GM19023 (cell line): Measurements from ENCODE around the gene SMIM22.
A peak's percentile ranks its signal among the peaks of the same experiment; 100 is the strongest.

Source experiments
- ATAC-seq: cut with Tn5 transposase; IDR thresholded peaks from one replicate; pipeline ENCODE4 v1.9.1; 2021; ENCODE audit warnings: mild to moderate bottlenecking, moderate library complexity; ENCODE audit not compliant: unreplicated experiment

SMIM22 gene

GRCh38 chr16:4795181-4795827 lies at the start of gene SMIM22:
SMIM22 (plus strand) TSS chr16:4795369; CDS start chr16:4795735, 366 bp downstream.
- ATAC-seq: no peak

- no peak for ATAC-seq
Measured at GRCh38 chr16:4746215-4746614, 49.0 kb upstream of the SMIM22 start.

GRCh38 chr16:4746991-4747574 lies 48.1 kb upstream of the SMIM22 start:
- no peak for ATAC-seq

GRCh38 chr16:4747906-4748681 lies 47.1 kb upstream of the SMIM22 start:
- ATAC-seq: no peak

- ATAC-seq: no peak
Measured at GRCh38 chr16:4748682-4749411, 46.3 kb upstream of the SMIM22 start.

- ATAC-seq: peak; percentile 48
Measured at GRCh38 chr16:4749700-4750257, 45.4 kb upstream of the SMIM22 start.

- ATAC-seq: no peak
Measured at GRCh38 chr16:4750896-4751295, 44.3 kb upstream of the SMIM22 start.

- no peak for ATAC-seq
Measured at GRCh38 chr16:4752351-4753100, 42.6 kb upstream of the SMIM22 start.

- ATAC-seq: no peak
Measured at GRCh38 chr16:4753227-4753626, 41.9 kb upstream of the SMIM22 start.

GRCh38 chr16:4754865-4755264 lies 40.3 kb upstream of the SMIM22 start:
- no peak for ATAC-seq

GRCh38 chr16:4755687-4756086 lies 39.5 kb upstream of the SMIM22 start:
- no peak for ATAC-seq

GRCh38 chr16:4760221-4760910 lies 34.8 kb upstream of the SMIM22 start:
- no peak for ATAC-seq

- no peak for ATAC-seq
Measured at GRCh38 chr16:4762205-4762604, 33.0 kb upstream of the SMIM22 start.

- ATAC-seq: no peak
Measured at GRCh38 chr16:4763791-4764190, 31.4 kb upstream of the SMIM22 start.

- no peak for ATAC-seq
Measured at GRCh38 chr16:4765511-4766474, 29.4 kb upstream of the SMIM22 start.

GRCh38 chr16:4766875-4767628 lies 28.1 kb upstream of the SMIM22 start, which contains the start of gene ZNF500:
ZNF500 (minus strand) TSS chr16:4767162; CDS start chr16:4765978, 1,184 bp downstream.
- ATAC-seq: peak; percentile 83

GRCh38 chr16:4767872-4768548 lies 27.2 kb upstream of the SMIM22 start:
- peak; percentile 2 for ATAC-seq
